ENCODE results near the gene IRAG1.
"Not testable (repeated sequence)": the region's sequence is repeated elsewhere in the genome, so short reads cannot be mapped to it uniquely, and the experiment has no call there.

The IRAG1 gene

DNA sequence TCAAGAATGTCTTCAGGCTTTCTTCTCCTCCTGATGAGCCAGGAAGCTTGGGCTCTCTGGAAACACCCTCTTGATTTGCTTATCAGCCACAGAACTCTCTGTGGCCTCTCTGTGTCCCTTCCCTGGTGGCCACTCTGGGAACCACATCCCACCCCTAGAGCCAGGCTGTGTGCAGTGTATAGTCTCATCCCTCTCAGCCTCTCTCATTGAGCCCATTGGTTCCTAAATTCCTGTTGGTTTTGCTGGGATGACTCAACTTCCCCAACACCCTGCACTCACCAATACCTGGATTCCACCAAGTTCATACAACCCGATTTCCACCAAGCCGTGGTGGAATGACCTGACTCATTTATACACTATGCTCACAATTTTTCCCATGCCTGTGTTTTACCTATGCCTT lies 5.2 kb downstream of the IRAG1 start:
- TF ChIP-seq, protein P1, sequence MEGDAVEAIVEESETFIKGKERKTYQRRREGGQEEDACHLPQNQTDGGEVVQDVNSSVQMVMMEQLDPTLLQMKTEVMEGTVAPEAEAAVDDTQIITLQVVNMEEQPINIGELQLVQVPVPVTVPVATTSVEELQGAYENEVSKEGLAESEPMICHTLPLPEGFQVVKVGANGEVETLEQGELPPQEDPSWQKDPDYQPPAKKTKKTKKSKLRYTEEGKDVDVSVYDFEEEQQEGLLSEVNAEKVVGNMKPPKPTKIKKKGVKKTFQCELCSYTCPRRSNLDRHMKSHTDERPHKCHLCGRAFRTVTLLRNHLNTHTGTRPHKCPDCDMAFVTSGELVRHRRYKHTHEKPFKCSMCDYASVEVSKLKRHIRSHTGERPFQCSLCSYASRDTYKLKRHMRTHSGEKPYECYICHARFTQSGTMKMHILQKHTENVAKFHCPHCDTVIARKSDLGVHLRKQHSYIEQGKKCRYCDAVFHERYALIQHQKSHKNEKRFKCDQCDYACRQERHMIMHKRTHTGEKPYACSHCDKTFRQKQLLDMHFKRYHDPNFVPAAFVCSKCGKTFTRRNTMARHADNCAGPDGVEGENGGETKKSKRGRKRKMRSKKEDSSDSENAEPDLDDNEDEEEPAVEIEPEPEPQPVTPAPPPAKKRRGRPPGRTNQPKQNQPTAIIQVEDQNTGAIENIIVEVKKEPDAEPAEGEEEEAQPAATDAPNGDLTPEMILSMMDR (conservative IDR thresholded peaks at IDR 0.05; ENCODE audit: low read depth, low read length) = peak; percentile 40
- no peak overlapping the region for H3K4me3 ChIP-seq (ENCODE audit: low read length)
- DNase-seq (ENCODE audit: low read depth) = no peak

DNA sequence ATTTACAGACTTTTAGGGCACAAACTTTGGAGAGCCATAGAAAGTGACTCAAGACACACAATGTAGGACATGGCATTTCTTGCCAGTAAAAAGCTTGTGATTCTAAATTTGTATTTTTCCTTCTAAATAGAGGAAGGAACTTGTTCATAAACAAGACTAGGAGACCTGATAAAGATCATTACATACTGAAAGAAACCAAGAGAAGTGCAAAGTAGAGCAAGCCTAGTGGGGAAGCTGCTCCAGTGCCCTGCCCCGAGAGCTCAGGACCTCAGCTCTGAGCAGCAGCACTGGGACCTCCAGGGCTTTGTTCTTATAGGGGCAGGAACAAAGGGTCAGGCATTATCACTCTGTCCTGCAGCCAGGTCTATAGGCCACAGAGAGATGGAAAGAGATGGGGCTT lies 7.2 kb downstream of the IRAG1 start:
- no peak for DNase-seq (ENCODE audit: low read depth)
- no peak overlapping the region for H3K4me3 ChIP-seq (ENCODE audit: low read length)
- TF ChIP-seq, protein P1 (conservative IDR thresholded peaks at IDR 0.05; ENCODE audit: low read depth, low read length) = no peak

DNA sequence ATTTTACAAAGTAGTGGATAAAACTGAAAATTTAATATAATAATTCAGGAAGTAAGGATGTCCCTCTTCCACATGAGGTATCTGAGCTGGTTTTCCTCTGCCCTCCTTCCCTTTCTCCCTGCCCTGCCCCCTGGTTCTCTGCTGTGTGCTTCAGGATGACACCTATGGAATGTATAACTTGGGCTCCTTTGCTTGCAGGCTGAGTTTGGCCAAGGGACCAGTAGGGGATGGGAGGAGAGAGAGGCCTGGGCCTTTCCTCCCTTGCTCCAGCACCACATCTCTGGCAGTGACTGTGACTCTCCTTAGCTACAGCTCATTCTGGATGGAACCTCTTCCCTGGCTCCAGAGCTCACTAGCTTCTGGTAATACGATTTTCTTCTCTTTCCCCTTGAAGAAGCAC lies 10.1 kb downstream of the IRAG1 start:
- no peak overlapping the region for H3K4me3 ChIP-seq (ENCODE audit: low read length)
- DNase-seq (ENCODE audit: low read depth) = no peak
- TF ChIP-seq, protein P1 (conservative IDR thresholded peaks at IDR 0.05; ENCODE audit: low read depth, low read length) = no peak

DNA sequence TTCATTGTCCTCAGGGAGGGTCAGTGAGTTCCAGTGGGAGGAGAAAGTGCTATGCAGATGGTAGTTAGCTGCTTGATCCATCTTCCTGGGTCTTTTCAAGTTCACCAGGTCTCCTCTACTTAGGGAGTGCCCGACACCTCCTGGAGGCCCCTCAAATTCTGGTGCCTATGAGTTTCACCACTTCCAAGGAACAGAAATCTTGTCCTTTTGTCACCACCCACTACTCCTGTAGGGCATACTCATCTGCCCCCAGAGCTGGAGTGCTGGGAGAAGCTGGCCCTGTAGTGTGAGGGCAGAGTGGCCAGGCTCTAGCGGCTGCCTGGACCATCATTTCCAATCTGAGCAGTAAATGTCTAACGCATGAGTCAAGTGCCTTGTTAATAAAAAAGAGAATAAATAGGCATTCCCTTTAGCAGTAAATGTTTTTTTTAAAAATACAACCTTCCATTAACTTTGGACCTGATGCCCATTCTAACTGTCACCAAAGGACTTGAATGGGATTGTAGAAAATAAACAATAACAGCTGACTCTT lies 12.5 kb downstream of the IRAG1 start:
- H3K4me3 ChIP-seq (ENCODE audit: low read length) = no peak overlapping the region
- TF ChIP-seq, protein P1 (conservative IDR thresholded peaks at IDR 0.05; ENCODE audit: low read depth, low read length) = no peak
- no peak for DNase-seq (ENCODE audit: low read depth)

DNA sequence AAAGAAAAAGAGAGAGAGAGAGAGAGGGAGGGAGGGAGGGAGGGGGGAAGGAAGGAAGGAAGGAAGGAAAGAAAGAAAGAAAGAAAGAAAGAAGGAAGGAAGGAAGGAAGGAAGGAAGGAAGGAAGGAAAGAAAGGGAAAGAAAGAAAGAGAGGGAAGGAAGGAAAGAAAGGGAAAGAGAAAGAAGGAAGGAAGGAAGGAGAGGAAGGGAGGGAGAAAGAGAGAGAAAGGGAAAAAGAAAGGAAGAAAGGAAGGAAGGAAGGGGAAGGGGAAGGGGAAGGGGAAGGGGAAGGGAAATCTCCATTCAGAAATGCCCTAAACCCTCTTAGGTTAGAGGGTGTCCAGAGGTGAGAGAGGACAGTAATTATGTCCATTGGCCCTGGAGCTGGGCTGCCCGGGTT lies 13.3 kb downstream of the IRAG1 start:
- DNase-seq (ENCODE audit: low read depth); H3K4me3 ChIP-seq (ENCODE audit: low read length): not testable (repeated sequence)

DNA sequence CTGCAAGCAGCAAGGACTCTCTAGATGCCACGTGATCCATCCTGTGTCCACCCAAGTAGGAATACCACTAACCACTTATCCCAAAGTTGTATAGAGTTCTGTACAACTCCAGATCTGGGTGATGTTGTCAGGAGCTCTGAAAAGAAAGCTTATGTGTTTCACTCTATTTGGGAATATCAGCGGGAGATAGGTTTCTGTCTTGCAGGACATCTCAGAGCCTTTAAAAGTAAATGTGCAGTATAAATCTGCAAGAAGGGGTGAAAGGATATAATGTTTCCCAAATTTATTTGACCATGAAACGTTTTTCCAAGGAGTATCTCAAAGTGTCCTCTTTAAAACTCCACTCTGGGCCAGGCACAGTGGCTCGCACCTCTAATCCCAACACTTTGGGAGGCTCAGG lies 13.9 kb downstream of the IRAG1 start:
- TF ChIP-seq, protein P1 (conservative IDR thresholded peaks at IDR 0.05; ENCODE audit: low read depth, low read length) = no peak
- DNase-seq (ENCODE audit: low read depth) = no peak
- no peak overlapping the region for H3K4me3 ChIP-seq (ENCODE audit: low read length)

DNA sequence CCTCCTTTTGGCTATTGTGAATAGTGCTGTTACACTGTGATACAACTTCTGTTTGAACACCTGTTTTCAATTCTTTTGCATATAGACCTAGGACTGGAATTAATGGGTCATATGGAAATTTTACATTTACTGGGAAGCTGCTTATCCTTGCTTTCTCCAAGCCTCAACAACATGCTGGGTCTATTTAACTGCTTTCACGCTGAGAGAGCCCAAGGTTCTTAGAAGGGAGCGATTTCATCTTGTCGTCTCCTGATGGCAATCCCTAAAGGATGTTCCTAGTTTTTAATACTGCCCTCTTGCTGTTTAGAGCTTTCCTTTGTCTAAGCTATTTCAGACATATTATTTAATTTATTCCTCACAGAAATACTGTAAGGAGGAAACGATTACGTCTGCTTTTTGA lies 15.5 kb downstream of the IRAG1 start:
- no peak for DNase-seq (ENCODE audit: low read depth)

More for the DNA sequence above, 15.5 kb downstream of the IRAG1 start:
- TF ChIP-seq, protein P1 (conservative IDR thresholded peaks at IDR 0.05; ENCODE audit: low read depth, low read length) = no peak
- no peak overlapping the region for H3K4me3 ChIP-seq (ENCODE audit: low read length)

All from retinal pigment epithelial cell (primary cell).